Esophagus squamous epithelium (tissue), 5 donors: ENCODE results near the gene CAMSAP3. TPM values are rescaled to one million over a fixed set of nuclear protein-coding genes. Genes with fewer than 3 reads are reported as not detected.

Experiments
- DNase-seq: peaks from one replicate; lab custom pipeline; 2025; lab: John Stamatoyannopoulos, UW
- H3K27ac ChIP-seq, 4 donors: fragments of 200-600 bp; sonication (generic); one replicate each; pipeline ENCODE4 v1.5.1; 2016 to 2019; ENCODE audit warnings: mild to moderate bottlenecking in 1 of 4
- H3K27me3 ChIP-seq, 4 donors: fragments of 200-600 bp; sonication (generic); 1 replicate in 3 of 4; 2 replicates in 1 of 4; pipeline versions ENCODE4 v1.5.1 to v1.6.0; 2017 to 2021; ENCODE audit warnings: antibody characterized with exemption in 1 of 4
- H3K36me3 ChIP-seq, 3 donors: fragments of 200-600 bp; sonication (generic); one replicate each; pipeline ENCODE4 v1.5.1; 2016 to 2019
- H3K4me1 ChIP-seq, 3 donors: fragments of 200-600 bp; sonication (generic); one replicate each; pipeline ENCODE4 v1.5.1; 2017 to 2019
- H3K4me3 ChIP-seq, 4 donors: fragments of 200-600 bp; sonication (generic); 1 replicate in 3 of 4; 2 replicates in 1 of 4; pipeline ENCODE4 v1.5.1; 2016 to 2019; ENCODE audit warnings: mild to moderate bottlenecking in 2 of 4, moderate library complexity in 1 of 4
- H3K9me3 ChIP-seq, 3 donors: fragments of 200-600 bp; sonication (generic); one replicate each; pipeline ENCODE4 v1.5.1; 2016 to 2019
- POLR2A ChIP-seq, 4 donors: fragments of 450-650 bp; IDR thresholded peaks; one replicate each; pipeline ENCODE4 v1.6.1; 2017; ENCODE audit warnings: antibody characterized with exemption in 4 of 4, mild to moderate bottlenecking in 4 of 4, moderate library complexity in 3 of 4
- WGBS, 2 donors: methylation state at CpG; one replicate each; pipeline ENCODE4 v1.1.5; 2018; 5-methylcytosine and 5-hydroxymethylcytosine counted together
- intact Hi-C: fragments of 100-400 bp; cut with DNase I; formaldehyde crosslinking; loops from one replicate; pipeline ENCODE4 v1.15.0; 2022
- total RNA-seq, 4 donors: library from RNA; depleted of rRNA; stranded (reverse); fragments of >200 nt; gene quantifications; one replicate each; pipeline ENCODE4 v1.1.0, GENCODE V29; 2016
- TF ChIP-seq, protein P1 (sequence below), 6 experiments: fragments of 450-650 bp in 4 of 6; fragments of 200-600 bp in 2 of 6; sonication (generic) in 2 of 6; IDR thresholded peaks; one replicate each; pipeline ENCODE4 v1.5.1; 2016 to 2019; ENCODE audit warnings: antibody characterized with exemption in 6 of 6, mild to moderate bottlenecking in 4 of 6, moderate library complexity in 4 of 6
- donor health status: DM: yes; HTN: yes; CAD: no.

The CAMSAP3 gene
- total RNA-seq, 4 donors from 2014 or later: 9.3 to 45.5 (median 14.1) TPM

DNA sequence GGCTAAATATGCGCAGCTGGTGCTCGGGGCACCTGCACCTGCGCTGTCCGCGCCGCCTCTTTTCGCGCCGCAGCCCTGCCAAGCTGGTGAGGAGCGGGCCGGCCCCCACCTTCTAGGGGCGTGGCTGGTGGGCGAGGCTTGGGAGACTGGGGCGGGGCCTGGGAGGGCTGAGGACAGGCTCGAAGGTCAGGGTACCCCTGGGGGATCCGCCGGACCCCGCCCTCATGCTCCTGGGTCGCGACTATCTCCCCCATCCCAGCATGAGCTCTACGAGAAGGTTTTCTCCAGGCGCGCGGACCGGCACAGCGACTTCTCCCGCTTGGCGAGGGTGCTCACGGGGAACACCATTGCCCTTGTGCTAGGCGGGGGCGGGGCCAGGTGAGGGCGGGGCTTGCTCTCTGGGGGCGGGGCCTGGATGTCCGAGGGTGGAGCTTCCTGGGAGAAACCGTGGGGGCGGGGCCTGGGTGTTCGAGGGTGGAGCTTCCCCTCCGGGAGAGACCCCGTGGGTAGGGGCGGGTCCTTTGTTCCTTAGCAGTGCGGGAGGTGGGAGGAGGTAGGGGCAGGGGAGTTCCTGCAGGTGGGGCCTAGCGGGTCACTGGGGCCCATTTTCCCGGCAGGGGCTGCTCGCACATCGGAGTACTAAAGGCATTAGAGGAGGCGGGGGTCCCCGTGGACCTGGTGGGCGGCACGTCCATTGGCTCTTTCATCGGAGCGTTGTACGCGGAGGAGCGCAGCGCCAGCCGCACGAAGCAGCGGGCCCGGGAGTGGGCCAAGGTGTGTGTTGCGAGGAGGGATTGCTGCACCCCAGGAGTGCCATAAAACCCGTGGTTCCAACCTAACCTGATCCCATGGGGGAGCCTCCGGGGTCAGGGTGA lies 40.4 kb upstream of the CAMSAP3 start:
- Histone ChIP-seq H3K27me3 (no peaks in the 10 kb centered on the region), H3K36me3 (peaks cover 29 to 94% (median 40%) of the 10 kb centered on the region in 3 donors), H3K27ac (no peak overlapping the region), H3K4me3 (no peak overlapping the region), H3K9me3 (no peaks in the 10 kb centered on the region), H3K4me1 (peaks cover 0 to 11% (median 0%) of the 10 kb centered on the region in 3 donors)
- 91 to 93% methylated on average over 6 to 15 of the region's 62 CpGs for WGBS, 2 donors
- TF ChIP-seq, protein P1, sequence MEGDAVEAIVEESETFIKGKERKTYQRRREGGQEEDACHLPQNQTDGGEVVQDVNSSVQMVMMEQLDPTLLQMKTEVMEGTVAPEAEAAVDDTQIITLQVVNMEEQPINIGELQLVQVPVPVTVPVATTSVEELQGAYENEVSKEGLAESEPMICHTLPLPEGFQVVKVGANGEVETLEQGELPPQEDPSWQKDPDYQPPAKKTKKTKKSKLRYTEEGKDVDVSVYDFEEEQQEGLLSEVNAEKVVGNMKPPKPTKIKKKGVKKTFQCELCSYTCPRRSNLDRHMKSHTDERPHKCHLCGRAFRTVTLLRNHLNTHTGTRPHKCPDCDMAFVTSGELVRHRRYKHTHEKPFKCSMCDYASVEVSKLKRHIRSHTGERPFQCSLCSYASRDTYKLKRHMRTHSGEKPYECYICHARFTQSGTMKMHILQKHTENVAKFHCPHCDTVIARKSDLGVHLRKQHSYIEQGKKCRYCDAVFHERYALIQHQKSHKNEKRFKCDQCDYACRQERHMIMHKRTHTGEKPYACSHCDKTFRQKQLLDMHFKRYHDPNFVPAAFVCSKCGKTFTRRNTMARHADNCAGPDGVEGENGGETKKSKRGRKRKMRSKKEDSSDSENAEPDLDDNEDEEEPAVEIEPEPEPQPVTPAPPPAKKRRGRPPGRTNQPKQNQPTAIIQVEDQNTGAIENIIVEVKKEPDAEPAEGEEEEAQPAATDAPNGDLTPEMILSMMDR (IDR thresholded peaks at IDR 0.05): no peak
- no peak for TF ChIP-seq POLR2A (IDR thresholded peaks at IDR 0.05)
- intact Hi-C loops: loop anchor here (10.0 kb wide), 1 partner anchor 190 kb away; no protein-coding TSS in a partner anchor
- no peak for DNase-seq

DNA sequence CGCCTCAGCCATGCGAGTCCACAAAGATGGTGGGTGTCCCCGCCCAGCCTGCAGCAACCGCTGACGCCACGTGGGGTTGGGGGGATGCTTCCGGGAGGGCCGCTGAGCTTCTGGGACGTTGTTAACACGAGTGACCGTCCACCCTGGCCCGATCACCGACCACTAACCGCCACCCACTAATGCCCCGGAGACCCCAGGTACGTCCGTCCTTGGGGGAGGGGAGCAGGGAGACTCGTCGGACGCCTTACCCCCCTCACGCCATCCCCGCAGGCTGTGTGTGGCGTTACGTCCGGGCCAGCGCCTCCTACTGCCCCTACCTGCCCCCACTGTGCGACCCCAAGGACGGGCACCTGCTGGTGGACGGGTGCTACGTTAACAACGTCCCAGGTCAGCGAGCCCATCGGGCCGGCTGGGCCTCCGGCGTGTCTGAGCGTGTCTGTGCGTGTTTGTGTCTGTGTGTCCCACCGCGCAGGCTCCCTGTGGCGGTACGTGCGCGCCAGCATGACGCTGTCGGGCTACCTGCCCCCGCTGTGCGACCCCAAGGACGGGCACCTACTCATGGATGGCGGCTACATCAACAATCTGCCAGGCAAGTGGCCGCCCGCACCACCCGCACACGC lies 38.9 kb upstream of the CAMSAP3 start:
- WGBS, 2 donors: 90 to 100% methylated on average over 5 to 6 of the region's 54 CpGs
- no peak for TF ChIP-seq POLR2A (IDR thresholded peaks at IDR 0.05)
- TF ChIP-seq, protein P1 (IDR thresholded peaks at IDR 0.05): no peak
- H3K27me3 ChIP-seq: no peaks in the 10 kb centered on the region
- no peak overlapping the region for H3K4me3 ChIP-seq
- no peaks in the 10 kb centered on the region for H3K9me3 ChIP-seq
- intact Hi-C loops: loop anchor here (10.0 kb wide), 1 partner anchor 192 kb away; no protein-coding TSS in a partner anchor
- DNase-seq: no peak
- H3K36me3 ChIP-seq: peaks cover 39 to 96% (median 40%) of the 10 kb centered on the region in 3 donors
- no peak overlapping the region for H3K27ac ChIP-seq
- H3K4me1 ChIP-seq: no peaks in the 10 kb centered on the region

DNA sequence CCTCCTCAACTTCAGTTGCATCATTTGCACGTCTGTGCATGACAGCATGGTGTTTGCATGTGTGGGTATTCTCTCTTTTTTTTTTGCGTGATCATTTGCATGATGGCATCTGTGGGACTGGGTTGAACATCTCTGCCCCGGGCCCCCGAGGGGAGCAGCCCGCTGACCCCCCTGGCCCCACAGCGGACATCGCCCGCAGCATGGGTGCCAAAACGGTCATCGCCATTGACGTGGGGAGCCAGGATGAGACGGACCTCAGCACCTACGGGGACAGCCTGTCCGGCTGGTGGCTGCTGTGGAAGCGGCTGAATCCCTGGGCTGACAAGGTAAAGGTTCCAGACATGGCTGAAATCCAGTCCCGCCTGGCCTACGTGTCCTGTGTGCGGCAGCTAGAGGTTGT lies 37.0 kb upstream of the CAMSAP3 start:
- intact Hi-C loops: loop anchor here (10.0 kb wide), 1 partner anchor 194 kb away; no protein-coding TSS in a partner anchor
- Histone ChIP-seq H3K27me3 (no peaks in the 10 kb centered on the region), H3K9me3 (no peaks in the 10 kb centered on the region), H3K4me1 (no peaks in the 10 kb centered on the region), H3K4me3 (no peak overlapping the region), H3K27ac (no peak overlapping the region), H3K36me3 (peaks cover 39 to 83% (median 40%) of the 10 kb centered on the region in 3 donors)
- 88 to 100% methylated on average over 5 of the region's 18 CpGs for WGBS, 2 donors
- DNase-seq: no peak
- TF ChIP-seq, protein P1 (IDR thresholded peaks at IDR 0.05): no peak
- TF ChIP-seq POLR2A (IDR thresholded peaks at IDR 0.05): no peak

GRCh38 chr19:7559102-7559501 lies 36.6 kb upstream of the CAMSAP3 start:
- DNase-seq: no peak
- H3K4me3 ChIP-seq: no peak overlapping the region
- no peaks in the 10 kb centered on the region for H3K9me3 ChIP-seq
- H3K4me1 ChIP-seq: no peaks in the 10 kb centered on the region
- WGBS, 2 donors: 50 to 83% methylated on average over 1 to 2 of the region's 4 CpGs
- TF ChIP-seq POLR2A (IDR thresholded peaks at IDR 0.05): no peak
- TF ChIP-seq, protein P1 (IDR thresholded peaks at IDR 0.05): no peak
- intact Hi-C loops: loop anchor here (10.0 kb wide), 1 partner anchor 194 kb away; no protein-coding TSS in a partner anchor
- H3K27ac ChIP-seq: no peak overlapping the region
- H3K36me3 ChIP-seq: peaks cover 35 to 79% (median 39%) of the 10 kb centered on the region in 3 donors
- H3K27me3 ChIP-seq: no peaks in the 10 kb centered on the region

GRCh38 chr19:7560255-7560654 lies 35.4 kb upstream of the CAMSAP3 start:
- intact Hi-C loops: no loop called here
- 85 to 90% methylated on average over 2 of the region's 2 CpGs for WGBS, 2 donors

More at GRCh38 chr19:7560255-7560654, 35.4 kb upstream of the CAMSAP3 start:
- no peak for DNase-seq
- Histone ChIP-seq H3K4me1 (no peaks in the 10 kb centered on the region), H3K27me3 (no peaks in the 10 kb centered on the region), H3K27ac (no peak overlapping the region), H3K36me3 (peaks cover 25 to 67% (median 29%) of the 10 kb centered on the region in 3 donors), H3K4me3 (no peak overlapping the region), H3K9me3 (no peaks in the 10 kb centered on the region)
- TF ChIP-seq, protein P1 (IDR thresholded peaks at IDR 0.05): no peak
- no peak for TF ChIP-seq POLR2A (IDR thresholded peaks at IDR 0.05)
